HG03558 (cell line): ENCODE data around the gene ACAN.

ENCODE experiments used
- ATAC-seq: cut with Tn5 transposase; IDR thresholded peaks from one replicate; pipeline ENCODE4 v1.9.1; 2021; ENCODE audit warnings: moderate number of reproducible peaks; ENCODE audit not compliant: unreplicated experiment; ENCODE audit errors: extremely low read depth

Gene ACAN

GRCh38 chr15:88803241-88803919 lies at the start of gene ACAN:
ACAN (plus strand) TSS chr15:88803436; CDS start chr15:88836207, 32,771 bp downstream.
- ATAC-seq, result no peak

- no peak for ATAC-seq
These were observed 46.7 kb upstream of the ACAN start for GRCh38 chr15:88756521-88756920.

DNA sequence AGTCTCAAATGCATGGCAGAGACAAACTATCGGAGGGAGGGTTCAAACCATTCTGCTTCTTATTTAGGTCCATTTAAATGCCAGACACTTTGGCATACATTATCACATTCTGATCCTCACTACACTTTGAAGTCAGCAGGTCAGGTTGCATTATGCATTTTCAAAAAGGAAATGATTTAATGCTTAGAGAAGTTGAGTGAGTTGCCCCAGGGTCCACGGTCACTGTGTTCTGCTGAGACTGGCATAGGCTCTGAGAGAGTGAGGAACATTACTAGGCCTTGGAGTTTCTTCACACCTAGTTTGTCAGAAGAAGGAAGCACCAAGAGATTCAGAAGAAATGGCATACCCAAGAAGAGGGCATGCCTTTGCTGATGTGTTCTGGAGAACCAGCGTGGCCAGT lies 46.3 kb upstream of the ACAN start:
- no peak for ATAC-seq

DNA sequence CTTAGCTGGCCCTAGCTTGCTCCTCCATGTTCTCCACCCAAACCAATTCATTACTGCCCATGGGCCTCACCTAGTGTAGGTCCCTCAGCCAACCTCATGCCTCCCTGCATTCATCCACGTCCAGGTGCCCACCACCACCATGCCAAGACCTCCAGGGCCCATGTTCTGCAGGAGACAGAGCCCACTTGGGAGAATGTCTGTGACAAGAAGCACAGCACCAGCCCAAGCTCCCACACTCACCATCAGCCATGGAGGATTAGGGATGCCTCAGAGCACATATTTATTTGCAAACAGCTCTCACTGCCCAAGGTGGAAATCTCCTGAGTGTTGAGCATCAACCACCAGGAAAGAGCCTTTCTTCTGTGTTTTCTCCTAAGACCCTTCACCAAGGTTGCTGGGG lies 43.4 kb upstream of the ACAN start:
- ATAC-seq, result no peak

DNA sequence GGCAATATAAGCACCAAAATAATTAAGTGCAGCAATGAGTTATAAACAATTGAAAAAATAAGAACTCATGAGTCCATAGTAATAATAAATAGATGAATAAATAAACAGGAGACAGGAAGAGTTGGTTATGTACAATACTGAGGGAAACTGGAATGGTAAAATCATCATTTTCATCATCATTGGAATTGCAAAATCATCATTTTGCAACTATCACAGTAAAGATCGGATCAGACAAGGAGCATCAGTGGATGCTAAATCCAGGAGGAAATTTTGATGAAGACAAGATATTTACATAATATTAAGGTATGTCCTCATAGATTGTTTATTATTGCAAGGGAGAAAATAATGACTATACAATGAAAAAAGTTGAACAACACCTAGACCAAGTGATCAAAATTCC lies 38.8 kb upstream of the ACAN start:
- ATAC-seq, result no peak

DNA sequence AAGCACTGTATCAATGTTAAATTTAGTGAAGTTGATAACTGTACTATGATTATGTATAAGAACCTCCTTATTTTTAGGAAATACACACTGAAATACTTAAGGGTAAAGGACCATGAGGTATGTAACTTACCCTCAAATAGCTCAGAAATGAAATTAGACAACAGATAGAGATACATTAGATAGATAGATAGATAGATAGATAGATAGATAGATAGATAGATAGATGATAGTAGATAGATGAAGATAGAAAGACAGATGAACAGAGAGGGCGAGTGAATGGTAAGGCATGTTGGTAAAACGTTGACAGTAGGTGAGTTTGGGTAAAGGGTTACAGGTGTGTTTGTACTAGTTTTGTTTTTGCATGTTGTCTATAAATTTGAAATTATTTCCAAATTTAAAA lies 38.0 kb upstream of the ACAN start:
- ATAC-seq, result no peak

DNA sequence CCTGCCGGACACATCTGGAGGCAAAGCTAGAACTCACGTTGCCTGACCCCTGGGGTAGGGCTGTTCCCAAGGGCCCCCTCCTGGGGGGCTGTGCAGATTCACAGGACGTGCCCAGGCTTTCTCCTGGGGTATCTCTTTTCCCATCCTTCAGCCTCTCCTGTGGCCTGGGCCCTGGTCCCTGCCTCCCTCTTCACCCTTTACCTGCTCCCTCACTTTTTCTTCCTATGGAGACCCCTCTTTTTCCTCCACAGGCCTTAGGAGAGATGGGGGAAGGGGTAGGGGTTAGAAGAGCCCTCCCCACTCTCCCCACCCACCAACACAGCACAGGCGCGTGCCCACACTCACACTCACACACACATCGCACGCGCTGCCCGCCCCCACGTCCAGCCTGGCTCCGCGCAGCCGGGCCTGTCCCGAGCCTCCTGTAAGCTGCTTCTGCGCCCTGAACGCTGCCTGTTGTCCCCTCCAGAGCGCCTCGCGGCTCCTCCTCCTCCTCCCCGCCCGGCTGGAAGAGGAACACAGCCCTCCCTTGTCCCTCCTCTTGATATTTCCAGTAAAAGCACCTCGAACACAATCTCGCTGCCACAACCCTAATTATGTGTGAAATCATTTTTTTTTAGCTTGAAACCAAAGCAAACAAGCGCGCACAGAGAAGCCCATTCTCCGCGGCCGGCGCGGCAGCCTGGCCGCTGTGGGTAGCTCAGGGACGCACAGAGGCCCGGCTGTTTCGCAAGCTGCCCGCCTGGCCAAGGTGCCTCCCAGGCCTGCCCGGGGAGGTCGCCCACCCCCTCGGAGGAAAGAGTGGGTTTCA lies 33.9 kb upstream of the ACAN start:
- ATAC-seq, result no peak

DNA sequence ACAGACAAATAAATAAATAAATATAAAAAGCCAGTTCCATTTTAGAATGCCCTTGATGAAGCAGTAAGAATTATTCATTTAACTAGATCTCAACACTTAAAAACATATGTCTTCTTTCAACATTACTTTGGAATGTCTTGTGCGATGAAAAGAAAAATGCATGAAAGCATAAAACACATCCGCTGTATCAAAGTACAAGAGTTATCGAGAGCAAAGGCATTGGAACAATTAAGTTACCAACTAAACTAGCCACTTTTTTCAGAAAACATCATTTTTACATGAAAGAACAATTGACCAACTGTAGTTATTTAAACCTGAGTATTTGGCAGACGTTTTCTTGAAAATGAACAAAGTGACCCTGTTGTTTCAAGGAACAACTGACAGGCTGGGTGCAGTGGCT lies 27.5 kb upstream of the ACAN start:
- no peak for ATAC-seq

DNA sequence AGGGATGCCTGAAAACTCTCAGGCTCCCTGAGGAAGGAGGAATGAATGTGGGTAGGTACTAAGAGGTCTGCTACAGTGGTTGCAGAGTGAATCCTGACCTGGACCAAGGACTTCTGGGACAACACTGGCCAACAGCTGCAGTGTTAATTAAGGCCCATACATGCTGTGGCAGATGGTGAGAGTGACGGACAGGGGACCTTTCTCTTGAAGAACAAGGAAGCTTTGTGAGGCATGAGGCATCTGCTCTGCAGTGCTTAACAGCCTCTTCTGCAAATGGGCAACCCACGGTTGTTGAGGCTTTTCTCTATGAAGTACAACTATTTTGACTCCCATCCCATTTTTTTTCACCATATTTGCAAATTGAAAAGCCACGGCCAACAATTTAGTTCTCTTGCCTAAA lies 26.6 kb upstream of the ACAN start:
- no peak for ATAC-seq

DNA sequence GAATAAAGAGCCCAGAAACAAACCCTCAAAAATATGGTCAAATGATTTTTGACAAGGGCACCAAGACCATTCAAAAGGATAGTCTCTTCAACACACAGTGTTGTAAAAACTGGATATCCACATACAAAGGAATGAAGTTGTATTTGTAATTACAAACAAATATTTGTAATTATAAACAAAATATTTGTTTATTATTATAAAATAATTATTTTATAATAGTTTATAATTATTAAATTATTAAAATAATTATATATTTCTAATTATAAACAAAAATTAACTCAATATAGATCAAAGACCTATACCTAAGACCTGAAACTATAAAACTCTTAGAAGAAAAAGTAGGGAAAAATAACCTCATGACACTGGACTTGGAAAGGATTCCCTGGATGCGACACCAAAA lies 23.3 kb upstream of the ACAN start:
- ATAC-seq, result no peak

DNA sequence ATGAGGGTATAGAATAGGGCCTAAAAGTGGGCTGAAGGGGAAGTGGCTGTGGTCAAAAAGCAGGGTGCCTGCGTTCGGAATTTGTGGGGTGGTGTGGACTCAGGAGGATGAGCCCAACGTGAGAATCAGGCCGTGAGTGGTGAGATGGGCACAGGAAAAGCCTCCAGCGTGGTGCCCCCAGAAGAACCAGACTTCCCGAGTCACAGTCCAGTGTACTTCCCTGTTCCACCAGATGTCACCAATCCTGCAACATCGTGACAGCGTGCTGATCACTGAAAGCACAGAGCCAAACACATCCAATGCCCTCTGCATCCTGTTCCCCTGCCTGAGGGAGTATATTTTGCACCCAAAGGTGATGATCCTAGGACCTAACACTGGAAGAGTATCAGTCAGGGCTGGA lies 20.8 kb upstream of the ACAN start:
- no peak for ATAC-seq

GRCh38 chr15:88785217-88785616 lies 18.0 kb upstream of the ACAN start:
- ATAC-seq, result no peak

DNA sequence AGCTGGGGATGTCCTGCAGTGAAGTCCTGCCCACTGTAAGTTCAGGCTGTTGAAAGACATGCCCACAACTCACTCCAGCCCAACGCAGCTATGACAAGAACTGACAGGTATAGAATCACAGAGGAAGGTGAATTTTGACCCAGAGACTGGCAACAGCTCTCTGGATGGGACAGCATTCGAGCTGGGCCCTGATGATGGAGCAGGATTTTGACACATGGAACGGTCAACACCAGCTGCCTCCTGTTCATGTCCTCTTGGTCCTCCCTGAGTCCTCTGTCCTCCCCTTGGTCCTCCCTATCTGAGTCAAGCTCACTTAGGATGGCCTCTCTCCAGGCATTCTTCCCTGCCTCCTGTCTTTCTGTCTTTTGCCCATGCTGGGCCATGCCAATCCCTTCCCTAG lies 15.2 kb upstream of the ACAN start:
- ATAC-seq, result no peak

DNA sequence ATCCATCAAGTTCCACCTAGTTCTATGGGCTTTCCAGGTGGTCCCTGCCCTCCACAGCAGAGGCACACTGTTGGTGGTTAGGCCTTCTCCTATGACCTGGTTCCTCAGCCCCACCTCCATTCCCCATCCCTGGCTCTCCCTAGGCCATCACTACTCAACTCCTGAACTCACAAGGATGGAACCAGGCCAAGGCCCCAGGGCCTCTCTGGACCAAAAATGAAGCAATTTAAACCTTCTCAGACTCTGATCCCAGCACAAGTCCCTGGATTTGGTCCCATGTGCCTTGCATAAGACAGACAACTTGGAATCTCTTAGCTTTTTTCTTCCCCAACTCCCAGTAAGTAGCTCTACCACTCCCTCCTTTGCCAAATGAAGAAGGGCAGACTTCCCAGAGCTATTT lies 14.4 kb upstream of the ACAN start:
- ATAC-seq, result no peak

DNA sequence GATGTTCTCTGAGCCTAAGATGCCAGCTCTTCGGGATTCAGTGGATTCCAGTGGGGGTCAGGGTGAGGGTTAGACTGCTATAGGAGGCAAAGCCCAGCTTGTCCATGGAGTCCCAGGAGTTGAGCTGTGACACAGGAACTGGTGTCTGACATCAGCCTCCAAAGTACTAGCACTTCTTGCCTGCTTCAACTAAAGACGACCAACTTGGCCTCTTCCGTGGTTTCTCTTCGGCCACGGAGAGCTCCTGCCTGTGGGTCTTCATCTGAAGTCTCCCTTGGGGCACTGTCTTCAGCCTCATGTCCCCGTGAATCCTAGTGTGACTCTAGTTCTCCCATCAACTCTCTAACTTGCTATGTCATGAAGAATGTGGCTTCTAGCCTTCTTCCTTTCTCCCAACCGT lies 12.8 kb upstream of the ACAN start:
- ATAC-seq, result no peak

DNA sequence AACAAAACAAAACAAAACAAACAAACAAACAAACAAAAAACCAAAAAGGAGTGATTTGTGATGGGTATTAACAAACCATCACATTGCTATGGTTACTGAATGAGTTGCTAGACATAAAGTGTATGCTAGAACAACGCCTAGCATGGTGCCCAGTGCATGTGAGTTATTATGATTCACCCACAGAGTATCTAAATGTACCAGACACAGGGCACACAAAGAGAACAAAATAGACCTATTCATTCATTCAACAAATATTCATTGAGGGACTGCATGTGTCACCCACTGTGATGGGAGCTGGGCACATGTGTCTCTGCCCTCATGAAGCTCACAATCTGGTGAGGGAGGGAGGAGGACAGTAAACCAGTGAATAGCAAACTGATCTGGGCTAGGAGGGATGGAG lies 11.6 kb upstream of the ACAN start:
- no peak for ATAC-seq

GRCh38 chr15:88792342-88793282 lies 10.6 kb upstream of the ACAN start:
- no peak for ATAC-seq

DNA sequence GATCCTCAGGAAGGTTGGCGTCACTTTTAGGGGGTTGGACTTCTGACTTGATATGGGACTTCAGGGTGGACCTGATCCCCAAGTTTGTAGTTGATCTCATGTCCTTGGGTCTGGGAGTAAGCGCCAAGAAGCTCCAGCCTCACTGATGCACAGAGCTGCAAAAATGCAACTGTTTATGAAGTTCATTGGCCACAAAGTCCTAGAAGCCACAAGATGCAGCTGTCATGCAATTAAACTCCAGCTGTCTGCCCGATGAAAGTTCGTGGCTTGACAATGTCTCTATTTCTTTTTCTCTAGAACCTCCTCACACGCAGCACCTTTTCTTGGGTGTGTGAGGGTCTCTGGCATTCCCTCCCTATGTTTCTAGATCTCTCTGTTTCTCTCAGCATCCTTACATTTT lies 9.2 kb upstream of the ACAN start:
- no peak for ATAC-seq

- no peak for ATAC-seq
These were observed 5.4 kb upstream of the ACAN start for GRCh38 chr15:88797663-88798339.

GRCh38 chr15:88799341-88799740 lies 3.9 kb upstream of the ACAN start:
- ATAC-seq, result no peak
